ENCODE data around the gene HPN.

The HPN gene

DNA sequence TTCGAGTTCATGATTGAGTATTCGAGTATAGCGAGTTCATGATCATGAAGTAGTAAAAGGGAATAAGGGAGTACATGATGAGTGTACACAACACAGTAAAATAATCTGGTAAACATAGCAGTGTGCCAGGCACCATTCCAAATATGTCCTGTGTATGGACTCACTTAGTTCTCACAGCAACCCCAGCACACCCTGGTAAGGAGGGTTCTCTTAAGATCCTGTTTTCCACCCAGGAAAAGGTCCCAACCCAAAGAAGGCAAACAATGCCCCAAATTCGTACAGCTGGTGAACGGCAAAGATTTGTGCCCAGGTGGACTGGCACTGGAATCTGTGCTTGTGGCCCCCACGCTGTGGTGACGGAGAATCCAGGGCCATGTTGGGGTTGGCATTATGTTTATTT lies 21.4 kb downstream of the HPN start:
- DNase-seq (ENCODE audit: low spot score): no peak

DNA sequence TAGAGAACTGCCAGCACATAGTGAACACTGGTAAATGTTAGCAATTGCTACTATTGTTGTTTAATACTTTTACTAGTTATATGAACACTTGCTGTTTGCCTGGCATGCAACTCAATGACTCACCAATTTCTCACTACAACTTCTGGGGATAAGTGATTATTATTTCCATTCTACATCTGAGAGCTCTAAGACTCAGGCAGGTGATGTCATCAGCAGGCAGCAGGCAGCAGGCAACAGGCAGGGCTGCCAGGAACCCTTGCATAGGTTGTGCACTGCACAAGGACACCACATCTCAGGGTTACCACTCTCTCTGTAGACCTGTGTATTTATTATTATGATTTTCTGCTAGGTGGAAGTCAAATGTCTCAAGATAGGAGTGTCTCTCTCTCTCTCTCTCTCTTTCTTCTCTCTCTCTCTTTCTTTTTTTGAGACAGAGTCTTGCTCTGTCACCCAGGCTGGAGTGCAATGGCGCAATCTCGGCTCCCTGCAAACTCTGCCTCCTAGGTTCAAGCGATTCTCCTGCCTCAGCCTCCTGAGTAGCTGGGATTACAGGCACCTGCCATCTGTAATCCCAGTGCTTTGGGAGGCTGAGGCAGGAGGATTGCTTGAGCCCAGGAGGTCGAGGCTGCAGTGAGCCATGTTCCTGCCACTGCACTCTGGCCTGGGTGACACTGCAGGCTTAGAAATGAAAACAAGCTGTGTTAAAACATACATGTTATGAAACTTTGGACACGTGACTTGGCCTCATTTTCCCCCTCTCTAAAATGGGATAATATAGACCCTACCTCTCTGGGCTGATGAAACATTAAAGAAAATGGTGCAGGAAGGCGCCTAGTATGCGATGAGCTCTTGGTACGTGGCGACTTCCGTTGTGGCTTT lies 22.7 kb downstream of the HPN start:
- peak; percentile 36 for DNase-seq (ENCODE audit: low spot score)

DNA sequence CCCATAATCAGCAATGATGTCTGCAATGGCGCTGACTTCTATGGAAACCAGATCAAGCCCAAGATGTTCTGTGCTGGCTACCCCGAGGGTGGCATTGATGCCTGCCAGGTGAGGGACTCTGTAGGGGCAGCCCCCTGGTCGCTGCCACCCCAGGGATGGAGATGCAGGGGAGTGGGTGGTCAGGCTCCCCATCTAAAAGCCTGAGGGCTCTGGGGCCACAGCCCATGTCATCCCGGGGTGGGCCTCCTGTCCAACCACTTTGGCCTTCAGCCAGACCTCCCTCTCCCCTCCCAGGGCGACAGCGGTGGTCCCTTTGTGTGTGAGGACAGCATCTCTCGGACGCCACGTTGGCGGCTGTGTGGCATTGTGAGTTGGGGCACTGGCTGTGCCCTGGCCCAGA lies 24.1 kb downstream of the HPN start:
- no peak for DNase-seq (ENCODE audit: low spot score)

DNA sequence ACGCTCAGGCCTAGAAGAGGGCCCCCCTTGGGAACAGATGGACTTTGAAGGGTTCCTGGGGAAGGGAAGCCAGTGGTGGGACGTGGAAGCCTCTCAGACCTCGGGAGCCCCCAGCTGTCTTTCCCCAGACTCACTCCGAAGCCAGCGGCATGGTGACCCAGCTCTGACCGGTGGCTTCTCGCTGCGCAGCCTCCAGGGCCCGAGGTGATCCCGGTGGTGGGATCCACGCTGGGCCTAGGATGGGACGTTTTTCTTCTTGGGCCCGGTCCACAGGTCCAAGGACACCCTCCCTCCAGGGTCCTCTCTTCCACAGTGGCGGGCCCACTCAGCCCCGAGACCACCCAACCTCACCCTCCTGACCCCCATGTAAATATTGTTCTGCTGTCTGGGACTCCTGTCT lies 24.6 kb downstream of the HPN start:
- no peak for DNase-seq (ENCODE audit: low spot score)

DNA sequence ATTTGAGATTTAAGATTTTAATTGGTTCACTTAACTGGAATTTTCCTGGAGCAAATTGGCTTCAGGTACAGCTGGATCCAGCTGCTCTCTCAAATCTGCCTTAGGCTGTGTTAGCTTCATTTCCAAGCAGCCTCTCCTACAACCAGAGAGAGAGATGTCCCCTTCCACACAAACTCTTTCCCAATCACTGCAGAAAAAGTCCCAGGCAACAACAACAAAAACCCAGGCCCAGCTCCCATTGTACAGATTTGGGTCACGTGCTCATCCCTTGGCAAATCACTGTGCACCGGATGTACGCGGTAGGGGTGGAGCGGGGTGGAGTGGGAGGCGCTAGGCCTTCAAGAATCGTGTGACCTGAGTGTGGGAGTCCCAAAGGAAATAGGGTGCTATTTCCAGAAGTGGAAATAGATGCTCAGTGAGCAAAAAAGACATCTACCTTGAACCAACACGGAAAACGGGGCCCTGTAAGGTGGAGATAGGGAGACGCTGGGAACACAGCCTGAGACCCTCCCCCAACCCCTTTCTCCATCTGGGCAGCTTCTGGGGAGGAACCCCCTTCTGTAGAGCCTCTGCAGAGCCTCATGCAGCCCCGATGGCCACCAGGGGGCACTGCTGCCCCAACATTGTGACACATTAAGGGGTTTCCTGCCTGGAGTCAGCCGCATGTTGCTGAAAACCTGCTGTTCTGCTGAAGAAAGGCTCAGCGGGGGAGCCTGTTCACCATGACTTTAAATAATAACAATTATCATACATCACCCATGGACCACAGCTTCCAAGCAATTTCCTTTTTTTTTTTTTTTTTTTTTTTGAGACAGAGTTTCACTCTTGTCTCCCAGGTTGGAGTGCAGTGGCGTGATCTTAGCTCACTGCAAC lies 25.4 kb downstream of the HPN start:
- DNase-seq (ENCODE audit: low spot score): peak; percentile 87

DNA sequence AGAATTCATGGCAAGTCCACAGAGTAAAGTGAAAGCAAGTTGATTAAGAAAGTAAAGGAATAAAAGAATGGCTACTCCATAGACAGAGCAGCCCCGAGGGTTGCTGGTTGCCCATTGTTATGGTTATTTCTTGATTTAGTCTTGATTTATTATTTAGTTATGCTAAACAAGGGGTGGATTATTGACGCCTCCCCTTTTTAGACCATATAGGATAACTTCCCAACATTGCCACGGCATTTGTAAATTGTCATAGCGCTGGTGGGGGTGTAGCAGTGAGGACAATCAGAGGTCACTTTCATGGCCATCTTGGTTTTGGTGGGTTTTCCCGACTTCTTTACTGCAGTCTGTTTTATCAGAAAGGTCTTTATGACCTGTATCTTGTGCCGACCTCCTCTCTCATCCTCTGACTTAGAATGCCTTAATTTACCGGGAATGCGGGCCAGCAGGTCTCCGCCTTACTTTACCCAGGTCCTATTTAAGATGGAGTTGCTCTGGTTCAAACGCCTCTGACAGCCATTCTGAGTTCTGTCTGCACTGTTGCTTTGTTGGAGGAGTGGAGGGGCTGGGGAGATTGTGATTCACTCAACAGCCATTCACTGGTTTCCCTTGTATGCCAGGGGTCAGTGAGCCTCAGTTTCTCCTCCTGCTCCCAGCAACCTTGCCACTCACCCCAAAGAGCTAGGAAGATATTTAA lies 27.6 kb downstream of the HPN start:
- no peak for DNase-seq (ENCODE audit: low spot score)

DNA sequence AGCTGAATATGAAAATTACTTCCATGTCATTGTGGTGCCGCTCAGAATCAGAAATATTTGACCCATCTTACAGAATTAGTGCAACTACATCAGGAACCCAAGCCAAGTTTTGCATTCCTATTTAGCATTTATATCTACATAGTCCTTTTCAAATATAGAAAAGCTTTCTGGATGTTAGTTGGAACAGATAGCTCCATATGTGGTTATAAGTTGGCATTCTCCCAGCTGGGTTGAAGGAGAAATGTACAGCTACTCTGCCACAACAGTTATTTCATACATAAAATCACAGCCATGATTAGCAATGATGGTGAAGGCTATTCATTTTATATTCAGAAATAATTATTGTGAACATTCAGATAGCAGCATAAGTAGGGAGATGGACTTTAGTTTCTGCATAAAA lies 28.2 kb downstream of the HPN start:
- DNase-seq (ENCODE audit: low spot score): no peak

DNA sequence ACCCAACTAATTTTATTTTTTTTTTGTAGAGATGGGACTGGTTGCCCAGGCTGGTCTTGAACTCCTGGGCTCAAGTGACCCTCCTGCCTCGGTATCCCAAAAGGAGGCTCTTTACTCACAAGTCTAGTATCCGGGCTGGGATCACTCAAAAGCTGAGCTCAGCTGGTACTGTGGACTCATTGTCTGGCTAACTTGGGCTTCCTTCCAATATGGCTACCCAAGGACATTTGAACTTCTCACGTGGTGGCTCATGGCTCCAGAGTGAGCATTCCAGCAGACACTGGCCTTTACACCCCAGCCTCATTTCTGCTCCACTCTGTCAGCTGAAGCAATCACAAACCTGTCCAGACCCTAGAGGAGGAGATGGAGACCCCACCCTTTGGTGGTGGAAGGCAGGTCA lies 28.9 kb downstream of the HPN start:
- DNase-seq (ENCODE audit: low spot score): no peak

DNA sequence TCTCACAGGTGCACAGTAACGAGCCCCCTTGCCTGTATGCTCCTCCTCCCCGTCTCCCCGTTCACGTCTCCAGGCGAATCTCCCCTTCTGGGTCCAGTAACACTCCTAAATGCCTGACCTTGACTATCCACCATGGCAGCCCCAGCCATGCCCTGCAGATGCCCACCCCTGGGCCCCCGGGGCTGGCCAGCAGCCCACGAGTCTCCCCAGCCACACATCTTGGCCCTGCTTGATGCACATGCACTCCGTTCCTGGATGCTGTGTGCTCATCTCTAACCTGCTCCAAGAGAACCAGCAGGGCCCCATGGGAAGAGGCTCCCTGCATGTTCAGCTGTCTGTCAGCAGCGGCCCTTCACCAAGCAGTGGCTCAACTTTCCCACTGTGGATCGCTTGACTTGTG lies 32.0 kb downstream of the HPN start:
- no peak for DNase-seq (ENCODE audit: low spot score)

DNA sequence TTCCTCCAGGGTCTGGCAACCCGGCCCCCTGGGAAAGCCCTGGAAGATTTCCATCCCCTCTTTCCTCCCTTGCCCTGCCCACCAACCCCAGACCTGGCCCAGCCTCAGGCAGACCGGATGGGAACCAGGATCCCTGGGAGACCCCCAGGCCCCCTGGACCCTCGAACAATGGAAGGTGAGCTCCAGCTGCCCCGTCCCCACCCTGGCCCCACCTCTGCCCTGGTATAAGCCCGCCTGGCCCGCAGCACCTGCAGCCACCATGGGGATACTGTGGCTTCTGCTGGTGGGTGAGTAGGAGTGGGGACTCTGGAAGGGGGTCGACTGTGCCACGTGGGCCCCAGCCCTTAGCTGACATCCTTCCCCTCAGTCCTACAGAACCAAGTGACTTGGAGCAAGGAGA lies 32.4 kb downstream of the HPN start:
- no peak for DNase-seq (ENCODE audit: low spot score)

DNA sequence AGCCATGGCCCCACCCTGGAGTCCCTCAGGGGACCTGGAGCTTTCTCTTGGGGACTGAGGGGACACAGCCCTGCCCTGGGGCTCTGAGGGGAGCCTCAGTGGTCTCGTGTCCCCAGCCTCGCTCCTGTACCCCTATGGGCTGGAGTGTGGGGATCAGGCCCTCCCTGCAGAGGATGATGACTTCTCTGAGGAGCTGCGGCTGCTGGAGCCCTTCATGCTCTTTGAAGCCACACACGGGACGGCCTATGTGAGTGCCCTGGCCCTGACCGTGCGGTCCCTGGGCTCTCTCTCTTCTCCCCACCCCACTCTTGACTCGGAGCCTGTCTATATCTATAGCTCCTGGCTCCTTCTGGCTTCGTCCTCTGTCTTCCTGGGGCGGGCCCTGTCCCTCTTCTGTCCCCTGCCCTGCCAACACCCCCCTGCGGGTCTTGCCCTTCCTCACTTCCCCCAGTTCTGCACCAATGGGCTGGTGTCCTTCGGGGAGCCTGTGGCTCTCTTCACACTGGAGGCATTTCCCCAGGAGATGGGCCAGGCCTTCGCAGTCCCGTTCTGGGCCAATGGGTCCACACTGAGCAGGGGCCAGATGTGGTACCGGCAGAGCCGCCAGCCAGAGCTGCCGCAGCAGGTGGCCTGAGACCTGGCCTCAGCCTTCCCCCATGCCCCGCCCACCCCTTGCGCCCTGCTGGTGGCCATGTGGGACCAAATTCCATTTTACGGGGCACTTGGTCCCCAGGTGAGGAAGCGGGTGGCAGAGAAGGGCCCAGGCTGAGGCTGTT lies 33.1 kb downstream of the HPN start:
- DNase-seq (ENCODE audit: low spot score): no peak

DNA sequence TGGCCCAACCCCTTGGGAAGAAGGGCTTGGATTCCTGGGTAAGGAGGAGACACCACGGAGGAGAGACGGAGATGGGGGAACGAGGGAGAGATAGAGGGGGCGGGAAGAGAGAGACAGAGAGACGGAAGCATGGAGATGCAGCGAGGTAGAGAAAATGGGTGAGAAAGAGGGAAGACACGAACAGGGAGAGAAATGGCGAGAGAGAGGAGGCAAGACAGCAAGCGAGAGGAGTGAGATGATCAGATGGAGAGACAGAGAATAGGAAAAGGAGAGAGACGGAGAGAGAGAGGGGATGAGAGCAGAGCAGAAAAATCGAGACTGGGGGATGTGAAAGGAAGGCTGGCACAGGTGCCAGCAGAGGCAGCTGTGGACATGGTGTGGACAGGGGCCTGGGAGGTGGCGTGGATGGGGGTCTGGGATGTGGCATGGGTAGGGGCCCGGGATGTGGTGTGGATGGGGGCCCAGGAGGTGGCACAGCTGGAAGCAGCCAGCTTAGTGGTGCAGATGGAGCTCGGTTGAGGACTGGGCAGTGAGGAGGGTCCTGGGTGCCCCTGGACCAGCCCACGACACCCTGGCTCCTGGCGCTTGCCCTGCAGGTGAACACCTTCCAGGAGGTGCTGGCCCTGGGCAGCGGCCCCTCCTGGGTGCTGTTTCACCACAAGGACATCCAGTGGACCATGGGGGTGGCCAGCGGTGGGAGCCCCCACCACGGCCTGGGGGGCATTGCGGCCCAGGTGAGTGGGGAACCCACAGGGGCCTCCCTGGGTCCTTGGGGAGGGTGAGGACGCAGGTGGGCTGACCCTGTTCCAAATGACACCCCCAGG lies 33.9 kb downstream of the HPN start:
- no peak for DNase-seq (ENCODE audit: low spot score)

DNA sequence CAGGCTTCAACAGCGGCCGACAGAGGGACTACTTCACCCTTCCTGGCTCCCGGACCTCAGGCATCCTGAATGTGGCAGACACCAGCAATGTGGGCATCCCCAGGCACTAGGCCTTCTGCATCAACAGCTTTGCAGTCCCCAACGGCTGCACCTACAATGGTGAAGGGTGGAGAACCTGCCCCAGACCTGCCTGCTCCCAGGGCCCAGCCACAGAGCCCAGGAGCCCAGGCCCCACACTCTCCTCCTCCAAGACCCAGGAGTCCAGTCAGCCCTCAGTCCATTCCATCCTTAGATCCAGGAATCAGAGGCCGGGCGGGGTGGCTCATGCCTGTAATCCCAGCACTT lies 34.5 kb downstream of the HPN start:
- no peak for DNase-seq (ENCODE audit: low spot score)

DNA sequence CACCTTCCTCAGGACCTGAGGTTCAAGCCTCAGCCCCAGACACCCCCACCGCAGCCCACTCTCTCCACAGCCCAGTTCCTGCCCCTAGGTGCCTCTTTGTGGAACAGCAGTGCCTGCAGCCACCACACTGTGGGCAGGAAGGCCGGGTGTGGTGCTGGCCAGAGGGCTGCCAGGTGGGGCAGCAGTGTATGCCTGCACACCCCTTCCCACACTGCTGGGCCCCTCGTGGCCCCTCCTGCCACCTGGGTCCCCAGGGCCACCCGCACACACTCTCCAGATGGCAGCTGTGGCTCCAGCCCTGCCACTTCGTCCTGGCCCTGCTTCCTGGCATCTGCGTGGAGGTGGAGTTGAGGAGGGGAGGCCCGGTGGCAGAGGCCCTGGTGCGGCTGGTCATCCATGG lies 35.1 kb downstream of the HPN start:
- no peak for DNase-seq (ENCODE audit: low spot score)

DNA sequence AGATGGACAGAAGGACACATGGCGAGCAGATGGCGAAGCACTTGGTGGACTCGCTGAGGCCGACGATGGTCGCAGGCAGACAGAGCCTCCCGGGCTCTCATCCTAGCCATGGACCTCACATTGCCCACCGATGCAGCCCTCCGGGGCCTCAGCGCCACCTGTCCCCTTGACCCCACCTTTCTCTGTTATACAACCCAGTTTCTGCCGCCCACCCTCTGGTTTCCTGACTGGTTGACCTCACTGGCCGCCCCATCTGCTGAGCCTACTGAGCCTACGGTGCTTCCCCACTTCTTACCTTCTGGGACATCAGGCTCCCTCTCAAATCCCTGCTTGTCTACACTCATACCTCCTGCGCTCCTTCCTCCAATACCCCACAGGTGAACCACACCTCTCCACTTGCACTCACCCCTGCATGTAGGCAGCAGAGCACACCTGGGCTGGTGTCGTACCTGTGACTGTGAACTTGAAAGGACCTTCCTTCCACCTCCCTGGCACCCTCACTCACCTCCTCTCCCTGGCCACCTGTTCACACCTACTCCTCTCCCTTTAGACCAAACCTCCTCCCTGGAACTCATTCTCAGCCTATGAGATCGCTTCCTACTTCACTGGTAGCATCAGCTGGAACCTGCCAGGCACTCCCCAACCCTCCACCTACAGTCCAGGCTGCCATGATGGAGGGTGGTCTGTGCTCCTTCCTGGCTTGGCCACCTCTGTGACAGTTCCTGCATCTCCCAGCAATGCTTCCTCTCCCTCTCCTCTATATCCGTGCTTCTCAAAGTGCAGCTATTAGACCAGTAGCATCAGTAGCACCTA lies 36.1 kb downstream of the HPN start:
- no peak for DNase-seq (ENCODE audit: low spot score)

DNA sequence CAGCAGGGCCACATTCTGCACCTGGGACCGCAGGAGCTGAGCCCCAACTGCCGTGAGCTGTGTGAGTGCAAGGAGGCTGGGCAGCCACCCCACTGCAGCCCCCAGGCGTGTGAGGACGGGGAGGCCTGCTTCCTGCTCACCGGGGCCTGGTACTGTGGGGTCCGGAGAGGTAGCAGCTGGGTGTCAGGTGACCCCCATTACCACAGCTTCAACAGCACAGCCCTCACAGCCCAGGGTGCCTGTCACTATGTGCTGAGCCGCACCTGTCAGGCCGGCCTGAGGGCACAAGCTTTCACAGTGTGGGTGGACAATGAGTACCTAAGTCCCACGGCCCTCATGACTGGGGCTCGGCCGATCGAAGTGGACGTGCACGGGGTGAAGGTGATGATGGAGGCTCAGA lies 38.3 kb downstream of the HPN start:
- no peak for DNase-seq (ENCODE audit: low spot score)

DNA sequence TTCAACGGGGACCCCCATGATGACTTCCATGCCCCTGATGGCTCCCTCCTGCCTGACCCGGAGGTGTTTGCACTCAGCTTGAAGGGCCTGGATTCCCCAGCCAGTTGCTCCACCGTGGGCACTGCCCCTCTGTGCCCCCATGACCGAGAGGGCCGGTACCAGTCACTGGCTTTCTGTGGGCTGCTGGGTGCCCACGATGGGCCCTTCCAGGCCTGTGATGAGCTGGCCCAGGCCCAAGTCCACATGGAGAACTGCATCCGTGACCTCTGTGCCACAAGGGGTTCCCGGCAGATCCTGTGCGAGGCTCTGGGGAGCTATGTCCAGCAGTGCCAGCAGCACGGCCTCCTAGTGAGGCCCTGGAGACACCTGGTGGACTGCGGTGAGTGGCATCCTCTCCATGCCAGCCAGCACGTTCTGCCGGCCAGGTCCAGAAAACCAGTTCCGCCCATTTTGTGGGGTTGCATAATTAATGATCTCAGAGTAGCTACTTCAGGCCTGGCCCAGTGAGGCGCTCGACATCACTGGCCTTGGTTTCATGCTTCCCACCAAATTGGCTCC lies 39.2 kb downstream of the HPN start:
- no peak for DNase-seq (ENCODE audit: low spot score)

DNA sequence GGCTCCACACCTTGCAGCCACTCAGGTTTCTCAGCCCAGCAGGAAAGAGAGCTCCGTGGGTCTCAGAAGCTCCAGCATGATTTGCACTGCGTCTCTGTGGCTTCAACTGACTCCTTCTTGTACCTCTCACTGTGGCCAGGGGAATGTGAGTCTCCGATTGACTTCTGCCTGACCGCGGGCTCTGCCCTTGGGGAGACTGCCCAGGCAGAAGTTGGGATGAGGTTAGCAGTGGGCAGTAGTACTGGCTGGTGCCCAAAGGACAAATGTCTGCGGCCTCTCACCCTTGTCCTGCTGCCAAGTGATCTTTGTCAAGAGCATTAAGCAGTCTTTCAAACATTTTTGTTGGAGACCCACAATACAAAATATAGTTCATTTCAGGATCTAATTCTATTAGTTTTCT lies 39.7 kb downstream of the HPN start:
- no peak for DNase-seq (ENCODE audit: low spot score)

DNA sequence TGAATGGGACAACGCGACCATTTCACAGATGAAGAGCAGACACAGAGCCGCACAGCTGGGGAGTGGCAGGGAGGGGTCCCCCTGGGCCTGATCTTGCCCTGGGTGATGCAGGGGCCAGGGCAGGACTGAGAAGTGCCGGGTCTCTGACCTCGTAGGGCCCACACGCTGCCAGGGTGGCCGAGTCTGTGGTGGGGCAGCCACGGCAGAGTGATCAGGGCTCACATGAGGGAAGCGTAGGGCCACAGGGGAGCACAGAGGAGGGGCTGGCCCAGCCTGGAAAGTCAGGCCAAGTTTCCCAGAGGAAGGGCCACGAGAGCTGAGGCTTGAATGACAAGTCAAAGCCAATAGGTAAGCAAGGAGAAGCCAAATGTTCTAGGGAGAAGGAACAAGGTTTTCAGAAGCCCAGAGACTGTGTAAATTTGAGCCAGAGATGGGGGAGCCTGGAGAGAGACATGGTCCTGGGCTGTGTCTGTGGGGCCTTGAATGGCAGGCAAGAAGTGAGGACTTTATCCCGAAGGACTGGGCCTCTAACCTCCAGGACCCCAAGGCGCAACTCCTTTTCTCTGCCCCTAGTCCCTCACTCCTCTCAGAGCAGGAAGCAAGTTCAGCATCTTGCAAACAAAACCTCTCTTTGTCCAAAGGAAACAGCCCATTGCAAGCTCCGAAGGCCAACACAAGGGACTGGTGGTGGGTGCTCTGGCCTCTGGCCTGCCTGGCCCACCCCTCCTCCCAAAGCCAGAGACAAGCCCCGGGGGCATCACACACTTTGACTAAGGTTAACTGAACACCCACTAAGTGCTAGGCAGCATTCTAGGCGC lies 42.4 kb downstream of the HPN start:
- peak; percentile 27 for DNase-seq (ENCODE audit: low spot score)
